T47D (cell line): ENCODE measurements around the gene BID.
A peak's percentile ranks its signal among the peaks of the same experiment; 100 is the strongest.

Experiments
- DNase-seq, 2 experiments: peaks; one replicate each; pipeline versions ENCODE4 v3.0.0 to v3.0.0-alpha.2; 2011 to 2012; ENCODE audit warnings: low read depth in 1 of 2, low spot score in 1 of 2
- JUND ChIP-seq: IDR thresholded peaks from 2 replicates; pipeline ENCODE4 v1.6.1; 2012; ENCODE audit warnings: low read depth
- in situ Hi-C: cut with HindIII; loops from 2 replicates; pipeline ENCODE4 v1.10.0; 2016; ENCODE audit warnings: low sequenced_read_pairs, low pct_unique_long_range_greater_than_20kb

Gene BID

DNA sequence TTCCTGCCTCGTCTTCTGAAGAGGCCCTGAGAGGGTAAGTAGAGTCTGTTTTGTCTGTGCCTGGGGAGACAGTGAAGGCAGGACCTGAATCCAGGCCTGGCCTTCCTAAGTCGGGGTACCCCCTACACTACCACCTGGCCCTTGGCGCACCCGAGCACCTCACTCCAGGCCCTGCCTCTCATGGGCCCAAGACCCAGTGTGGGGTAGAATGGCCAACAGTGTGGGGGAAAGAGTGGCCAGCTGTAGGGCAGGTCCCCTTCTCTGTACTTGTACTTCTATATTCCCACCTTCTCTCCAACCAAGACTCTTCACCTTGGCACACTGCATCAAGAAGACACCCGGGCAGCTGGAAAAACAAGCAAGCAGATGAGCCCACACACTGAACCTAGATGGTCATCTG is 22.4 kb upstream of the BID start:
- TF ChIP-seq JUND, result no peak
- no peak for DNase-seq
- in situ Hi-C loops, result no loop called here

GRCh38 chr22:17795661-17796548 is 21.6 kb upstream of the BID start:
- no peak for TF ChIP-seq JUND
- DNase-seq, result no peak
- in situ Hi-C loops, result no loop called here

DNA sequence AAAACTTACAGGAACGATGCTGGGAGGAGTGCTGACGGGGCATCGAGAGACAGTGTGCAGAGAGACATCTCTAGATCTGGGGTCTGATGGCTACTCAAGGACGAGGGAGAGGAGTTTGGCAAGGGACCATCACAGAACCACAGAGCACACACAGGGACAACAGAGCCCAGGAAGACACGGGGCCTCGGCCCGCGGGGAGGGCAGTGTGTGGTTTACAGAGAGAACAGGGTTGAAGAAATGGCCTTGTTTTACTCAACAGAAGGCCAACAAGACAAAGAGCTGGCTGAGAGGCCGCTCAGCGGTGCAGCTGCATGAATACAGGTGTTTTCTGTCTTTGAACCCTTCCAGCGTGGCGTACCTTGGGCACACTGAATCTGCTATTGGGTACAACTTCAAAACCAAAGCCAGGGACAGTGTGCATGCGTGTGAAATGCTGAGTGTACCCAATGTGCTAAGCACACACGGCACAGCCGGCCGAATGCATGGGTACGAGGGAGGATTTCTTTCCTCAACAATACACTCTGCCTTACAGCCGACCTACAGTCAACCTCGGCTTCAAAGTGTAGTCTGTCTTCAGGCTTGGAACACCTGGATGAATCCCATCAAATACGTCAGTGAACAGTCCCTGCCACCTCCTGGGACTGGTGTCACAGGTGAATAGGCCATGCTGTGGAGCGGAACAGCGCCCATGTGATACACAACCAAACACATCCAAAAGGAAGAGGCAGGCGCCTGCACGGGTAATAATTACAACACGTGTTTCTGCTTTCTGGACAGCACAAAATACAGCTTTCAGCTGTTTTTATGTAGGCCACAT is 20.7 kb upstream of the BID start:
- DNase-seq, result no peak
- no peak for TF ChIP-seq JUND
- in situ Hi-C loops, result no loop called here

DNA sequence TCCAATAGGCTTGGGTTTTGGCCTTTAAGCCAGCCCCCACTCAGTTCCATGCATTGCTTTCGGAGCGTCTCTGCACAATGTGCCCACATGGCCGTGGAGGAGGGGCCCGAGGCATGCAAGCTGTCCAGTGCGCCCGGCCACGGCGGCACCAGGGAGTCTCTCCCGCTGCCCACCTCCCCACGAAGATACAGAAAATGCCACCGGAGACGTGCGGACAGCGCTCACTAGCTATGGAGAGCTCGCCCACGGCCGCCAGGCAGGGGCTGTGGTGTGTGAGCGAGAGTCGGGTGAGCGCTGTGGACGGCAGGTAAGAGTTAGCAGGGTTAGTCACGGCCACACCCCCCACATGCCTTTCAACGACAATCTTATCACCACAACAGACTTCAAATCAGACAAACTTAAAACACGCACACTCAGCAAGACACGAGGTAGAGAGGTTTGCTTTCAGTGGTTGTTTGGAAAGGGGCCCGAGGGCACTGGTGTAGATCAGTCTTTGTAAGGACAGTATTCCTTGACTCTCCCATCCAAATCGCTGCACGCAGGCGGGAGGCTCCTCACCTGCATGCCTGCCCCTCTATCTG is 18.7 kb upstream of the BID start:
- no peak for DNase-seq
- no peak for TF ChIP-seq JUND

DNA sequence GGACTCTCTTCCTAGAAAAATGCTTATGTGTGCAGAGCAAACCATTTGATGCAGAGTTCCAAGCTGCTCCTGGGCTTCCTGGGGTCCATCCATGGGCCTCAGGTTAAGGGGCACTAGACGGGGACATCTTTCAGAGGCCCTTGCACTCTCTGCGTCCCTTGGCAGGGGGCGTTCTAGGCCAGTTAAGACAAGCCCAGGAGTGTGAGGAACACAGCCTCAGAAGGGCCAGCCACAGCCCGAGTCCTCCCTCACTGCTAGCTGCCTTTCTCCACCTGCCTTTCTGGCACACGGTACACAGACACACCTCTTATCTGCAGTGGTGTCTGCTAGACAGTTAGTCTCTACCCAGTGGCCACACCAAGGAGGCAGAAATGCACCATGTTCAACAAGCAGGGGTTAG is 18.0 kb upstream of the BID start:
- no peak for TF ChIP-seq JUND
- no peak for DNase-seq
- in situ Hi-C loops, result no loop called here

More for the DNA sequence above, 18.7 kb upstream of the BID start:
- in situ Hi-C loops, result no loop called here

- no peak for DNase-seq
- no peak for TF ChIP-seq JUND
- in situ Hi-C loops, result no loop called here
Observed at GRCh38 chr22:17791196-17791595, 16.9 kb upstream of the BID start.

- in situ Hi-C loops, result no loop called here
- TF ChIP-seq JUND, result no peak
- no peak for DNase-seq
Observed at GRCh38 chr22:17789379-17790200, 15.3 kb upstream of the BID start.

DNA sequence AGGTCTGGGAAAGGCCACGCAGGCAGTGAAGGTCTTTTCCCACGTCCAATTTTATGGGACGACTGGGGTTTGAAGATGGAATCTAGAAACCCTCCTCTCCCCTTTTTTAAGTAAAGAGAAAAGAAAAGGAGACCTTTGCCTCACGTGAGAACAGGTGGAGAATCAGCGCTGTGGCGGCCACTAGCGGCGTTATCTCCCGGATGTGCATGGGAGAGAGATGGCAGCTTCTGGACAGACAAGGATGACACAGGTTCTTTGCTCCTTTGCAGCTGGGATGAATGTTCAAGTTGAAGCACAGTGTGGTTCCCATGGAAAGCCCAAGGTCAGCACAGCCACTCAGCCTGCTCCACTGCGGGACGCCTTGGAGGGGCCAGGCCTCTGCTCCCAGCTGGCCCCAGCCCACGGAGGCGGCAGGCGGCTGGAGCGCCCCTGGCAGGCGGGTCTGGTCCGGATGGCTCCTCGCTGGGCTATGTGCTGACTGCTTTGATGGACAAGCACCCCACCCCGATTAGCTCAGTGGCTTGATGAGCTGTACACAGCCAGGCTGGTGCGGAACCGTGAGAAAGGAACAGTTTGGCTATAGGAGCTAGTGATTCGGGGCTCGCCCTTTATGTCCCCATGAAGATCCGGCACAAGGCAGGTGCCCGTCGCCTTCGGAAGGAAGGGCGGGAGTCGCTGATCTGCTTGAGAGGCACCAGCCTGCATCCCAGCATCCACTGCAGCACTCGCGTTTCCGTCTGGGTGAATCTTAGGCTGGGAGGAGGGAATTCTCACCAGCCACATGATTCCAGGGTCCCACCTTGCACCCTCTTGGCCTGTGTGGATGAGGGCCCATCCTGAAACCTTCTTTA is 14.5 kb upstream of the BID start:
- peak in 1 of 2 experiments; percentile 24 for DNase-seq
- in situ Hi-C loops, result no loop called here
- no peak for TF ChIP-seq JUND

- in situ Hi-C loops, result no loop called here
- TF ChIP-seq JUND, result no peak
- no peak for DNase-seq
Observed at GRCh38 chr22:17787716-17788330, 13.6 kb upstream of the BID start.

GRCh38 chr22:17787241-17787640 is 13.0 kb upstream of the BID start:
- in situ Hi-C loops, result no loop called here
- no peak for TF ChIP-seq JUND
- no peak for DNase-seq
